H9 (cell line): ENCODE data around the gene SLC30A3. TPM values are rescaled to one million over a fixed set of nuclear protein-coding genes. Genes with fewer than 3 reads are reported as not detected.

Source experiments
- DNase-seq: peaks from one replicate; pipeline ENCODE4 v3.0.0-alpha.2; 2017
- H2AFZ ChIP-seq: one replicate; pipeline ENCODE4 v1.6.1; 2013; ENCODE audit warnings: mild to moderate bottlenecking, low read length, control low read depth, moderate library complexity
- H2AK5ac ChIP-seq: 2 replicates; pipeline ENCODE4 v1.6.1; 2013; ENCODE audit warnings: low read length, control low read depth, mixed read lengths; ENCODE audit not compliant: insufficient read length
- H2BK120ac ChIP-seq: one replicate; pipeline ENCODE4 v1.6.1; 2013; ENCODE audit warnings: low read depth, mild to moderate bottlenecking, low read length, control low read depth, inconsistent platforms; ENCODE audit not compliant: poor library complexity, severe bottlenecking
- H2BK12ac ChIP-seq: 2 replicates; pipeline ENCODE4 v1.6.1; 2013; ENCODE audit warnings: low read length, control low read depth, mixed read lengths, low read depth; ENCODE audit not compliant: insufficient read length
- H2BK15ac ChIP-seq: 2 replicates; pipeline ENCODE4 v1.6.1; 2013; ENCODE audit warnings: low read depth, low read length, control low read depth
- H2BK20ac ChIP-seq: one replicate; pipeline ENCODE4 v1.6.1; 2013; ENCODE audit warnings: low read depth, mild to moderate bottlenecking, low read length, control low read depth, inconsistent platforms; ENCODE audit not compliant: poor library complexity, severe bottlenecking
- H2BK5ac ChIP-seq: 2 replicates; pipeline ENCODE4 v1.6.1; 2013; ENCODE audit warnings: low read length, control low read depth, mixed read lengths; ENCODE audit not compliant: insufficient read length
- H3K14ac ChIP-seq: 2 replicates; pipeline ENCODE4 v1.6.1; 2013; ENCODE audit warnings: low read length, control low read depth; ENCODE audit not compliant: insufficient read depth
- H3K18ac ChIP-seq: 2 replicates; pipeline ENCODE4 v1.6.1; 2013; ENCODE audit warnings: low read depth, mild to moderate bottlenecking, mixed read lengths, low read length, control low read depth; ENCODE audit not compliant: insufficient read length
- H3K23ac ChIP-seq: 2 replicates; pipeline ENCODE4 v1.6.1; 2013; ENCODE audit warnings: low read length, control low read depth, mixed read lengths, low read depth; ENCODE audit not compliant: insufficient read length
- H3K23me2 ChIP-seq: 2 replicates; pipeline ENCODE4 v1.6.1; 2013; ENCODE audit warnings: low read depth, mild to moderate bottlenecking, mixed read lengths, low read length, control low read depth; ENCODE audit not compliant: insufficient read length, poor library complexity, severe bottlenecking
- H3K27ac ChIP-seq: 2 replicates; pipeline ENCODE4 v1.5.1; 2013; ENCODE audit warnings: low read length, control low read depth, mixed read lengths, low read depth; ENCODE audit not compliant: insufficient read length
- H3K27me3 ChIP-seq: 2 replicates; pipeline ENCODE4 v1.6.1; 2013; ENCODE audit warnings: low read length, control low read depth, inconsistent platforms; ENCODE audit not compliant: insufficient read depth
- H3K4ac ChIP-seq: 2 replicates; pipeline ENCODE4 v1.6.1; 2013; ENCODE audit warnings: low read depth, mild to moderate bottlenecking, control low read depth, inconsistent platforms, low read length, moderate library complexity
- H3K4me1 ChIP-seq: 2 replicates; pipeline ENCODE4 v1.6.1; 2013; ENCODE audit warnings: low read length, control low read depth, inconsistent platforms; ENCODE audit not compliant: insufficient read depth
- H3K4me2 ChIP-seq: 2 replicates; pipeline ENCODE4 v1.6.1; 2013; ENCODE audit warnings: low read length, control low read depth, mixed read lengths; ENCODE audit not compliant: insufficient read length, insufficient read depth
- H3K56ac ChIP-seq: 2 replicates; pipeline ENCODE4 v1.6.1; 2013; ENCODE audit warnings: low read depth, mild to moderate bottlenecking, mixed read lengths, low read length, control low read depth; ENCODE audit not compliant: insufficient read length
- H3K79me1 ChIP-seq: 2 replicates; pipeline ENCODE4 v1.6.1; 2013; ENCODE audit warnings: low read depth, mild to moderate bottlenecking, moderate library complexity, low read length, control low read depth, inconsistent platforms; ENCODE audit not compliant: insufficient read depth, poor library complexity, severe bottlenecking
- H3K79me2 ChIP-seq: 2 replicates; pipeline ENCODE4 v1.6.1; 2013; ENCODE audit warnings: low read length, control low read depth, inconsistent platforms; ENCODE audit not compliant: insufficient read depth
- H3K9ac ChIP-seq: 2 replicates; pipeline ENCODE4 v1.6.1; 2013; ENCODE audit warnings: low read length, control low read depth, mixed read lengths; ENCODE audit not compliant: insufficient read length; ENCODE audit errors: extremely low read depth
- H3K9me3 ChIP-seq: one replicate; pipeline ENCODE4 v1.6.1; 2013; ENCODE audit warnings: low read depth, low read length, inconsistent platforms; ENCODE audit not compliant: control insufficient read depth
- H3T11ph ChIP-seq: one replicate; pipeline ENCODE4 v1.6.1; 2013; ENCODE audit warnings: mild to moderate bottlenecking, low read length, control low read depth, inconsistent platforms
- H4K20me1 ChIP-seq: one replicate; pipeline ENCODE4 v1.6.1; 2013; ENCODE audit not compliant: control insufficient read depth, insufficient read length, insufficient read depth
- H4K5ac ChIP-seq: 2 replicates; pipeline ENCODE4 v1.6.1; 2013; ENCODE audit warnings: low read depth, mild to moderate bottlenecking, mixed read lengths, low read length, control low read depth; ENCODE audit not compliant: insufficient read length
- H4K8ac ChIP-seq: replicated peaks from 2 replicates; pipeline ENCODE4 v1.6.1; 2013; ENCODE audit warnings: low read length, control low read depth, mixed read lengths, low read depth; ENCODE audit not compliant: insufficient read length
- H4K91ac ChIP-seq: 2 replicates; pipeline ENCODE4 v1.6.1; 2013; ENCODE audit warnings: low read depth, mild to moderate bottlenecking, moderate library complexity, mixed read lengths, low read length, control low read depth; ENCODE audit not compliant: insufficient read length
- H3K27ac Mint-ChIP-seq, 3 experiments: 2 replicates in 2 of 3; 3 replicates in 1 of 3; pipeline ENCODE4 v1.8.0; 2020 to 2021; ENCODE audit warnings: mixed read lengths in 3 of 3, mild to moderate bottlenecking in 1 of 3, moderate library complexity in 1 of 3
- H3K27me3 Mint-ChIP-seq: 2 replicates; pipeline ENCODE4 v1.8.0; 2021; ENCODE audit warnings: low read depth, mild to moderate bottlenecking, moderate library complexity, mixed read lengths
- H3K36me3 Mint-ChIP-seq, 3 experiments: 2 replicates in 2 of 3; 3 replicates in 1 of 3; pipeline ENCODE4 v1.8.0; 2020 to 2021; ENCODE audit warnings: low read depth in 3 of 3, mixed read lengths in 3 of 3; ENCODE audit not compliant: insufficient read depth in 1 of 3
- H3K4me1 Mint-ChIP-seq, 2 experiments: 2 replicates each; pipeline ENCODE4 v1.8.0; 2020; ENCODE audit warnings: mixed read lengths in 2 of 2
- H3K4me3 Mint-ChIP-seq, 2 experiments: 2 replicates in 1 of 2; 3 replicates in 1 of 2; pipeline ENCODE4 v1.8.0; 2020 to 2021; ENCODE audit warnings: mild to moderate bottlenecking in 2 of 2, mixed read lengths in 2 of 2, moderate library complexity in 1 of 2
- H3K9me3 Mint-ChIP-seq, 2 experiments: 2 replicates in 1 of 2; 3 replicates in 1 of 2; pipeline ENCODE4 v1.8.0; 2020; ENCODE audit warnings: mild to moderate bottlenecking in 2 of 2, mixed read lengths in 2 of 2, moderate library complexity in 1 of 2
- WGBS: extraction: QIAGEN DNeasy Blood & Tissue Kit; methylation state at CpG from one replicate; pipeline ENCODE4 v1.1.7; 2013; ENCODE audit warnings: missing lambda C conversion rate, low lambda C conversion rate, mixed read lengths; ENCODE audit not compliant: insufficient read length; ENCODE audit errors: extremely low coverage; 5-methylcytosine and 5-hydroxymethylcytosine counted together
- total RNA-seq: library from RNA; stranded (reverse); gene quantifications from 2 replicates; pipeline ENCODE4 v1.2.1, GENCODE V29; 2021
- TF ChIP-seq, protein P1 (sequence below): fragments of 200-600 bp; sonication (generic); conservative IDR thresholded peaks from 3 replicates; pipeline ENCODE4 v1.8.0; 2021; ENCODE audit warnings: antibody characterized with exemption, mild to moderate bottlenecking

Gene SLC30A3
- total RNA-seq, 1 experiment from 2014 or later = 2.5 TPM

GRCh38 chr2:27205206-27205605 is 57.6 kb downstream of the SLC30A3 start:
- Mint-ChIP-seq H3K27me3 (no peaks in the 10 kb centered on the region), H3K4me3 (no peak overlapping the region), H3K36me3 (peaks cover 64 to 97% (median 95%) of the 10 kb centered on the region in 3 experiments), H3K27ac (no peak overlapping the region; a peak in 1 of 7 replicates), H3K4me1 (peaks cover 21 to 24% of the 10 kb centered on the region in 2 experiments), H3K9me3 (no peaks in the 10 kb centered on the region)
- Histone ChIP-seq H2BK5ac (no peak overlapping the region), H3K56ac (no peak overlapping the region), H3K14ac (no peak overlapping the region), H2BK12ac (no peak overlapping the region), H2BK120ac (no peak overlapping the region), H3T11ph (no peak overlapping the region), H3K79me2 (no peaks in the 10 kb centered on the region), H3K79me1 (no peaks in the 10 kb centered on the region), H2AK5ac (no peak overlapping the region), H3K18ac (no peak overlapping the region), H3K23ac (no peak overlapping the region), H3K4me2 (no peak overlapping the region), H3K27me3 (no peaks in the 10 kb centered on the region), H4K20me1 (no peaks in the 10 kb centered on the region), H4K8ac (no peak overlapping the region), H4K91ac (no peak overlapping the region), H2BK20ac (no peak overlapping the region), H4K5ac (no peak overlapping the region), H3K4me1 (no peaks in the 10 kb centered on the region), H2BK15ac (no peak overlapping the region), H3K9me3 (no peaks in the 10 kb centered on the region), H2AFZ (no peak overlapping the region), H3K27ac (no peak overlapping the region), H3K4ac (no peak overlapping the region), H3K23me2 (no peaks in the 10 kb centered on the region), H3K9ac (no peak overlapping the region)
- DNase-seq = no peak
- no CpG with 5 or more reads among the region's 8 CpGs for WGBS
- TF ChIP-seq, protein P1, sequence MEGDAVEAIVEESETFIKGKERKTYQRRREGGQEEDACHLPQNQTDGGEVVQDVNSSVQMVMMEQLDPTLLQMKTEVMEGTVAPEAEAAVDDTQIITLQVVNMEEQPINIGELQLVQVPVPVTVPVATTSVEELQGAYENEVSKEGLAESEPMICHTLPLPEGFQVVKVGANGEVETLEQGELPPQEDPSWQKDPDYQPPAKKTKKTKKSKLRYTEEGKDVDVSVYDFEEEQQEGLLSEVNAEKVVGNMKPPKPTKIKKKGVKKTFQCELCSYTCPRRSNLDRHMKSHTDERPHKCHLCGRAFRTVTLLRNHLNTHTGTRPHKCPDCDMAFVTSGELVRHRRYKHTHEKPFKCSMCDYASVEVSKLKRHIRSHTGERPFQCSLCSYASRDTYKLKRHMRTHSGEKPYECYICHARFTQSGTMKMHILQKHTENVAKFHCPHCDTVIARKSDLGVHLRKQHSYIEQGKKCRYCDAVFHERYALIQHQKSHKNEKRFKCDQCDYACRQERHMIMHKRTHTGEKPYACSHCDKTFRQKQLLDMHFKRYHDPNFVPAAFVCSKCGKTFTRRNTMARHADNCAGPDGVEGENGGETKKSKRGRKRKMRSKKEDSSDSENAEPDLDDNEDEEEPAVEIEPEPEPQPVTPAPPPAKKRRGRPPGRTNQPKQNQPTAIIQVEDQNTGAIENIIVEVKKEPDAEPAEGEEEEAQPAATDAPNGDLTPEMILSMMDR = no peak
